ENCODE measurements around the gene RFX8.

- TF ChIP-seq ZNF239 (tag by site-specific recombination; IDR thresholded peaks at IDR 0.05) (no peak), ZNF629 (tag by site-specific recombination; IDR thresholded peaks at IDR 0.05) (no peak), ZNF639 (tag by site-specific recombination; IDR thresholded peaks at IDR 0.05) (no peak), ZNF488 (tag by site-specific recombination; IDR thresholded peaks at IDR 0.05) (no peak), CTCF (tag by site-specific recombination; IDR thresholded peaks at IDR 0.05) (no peak)
Observed at GRCh38 chr2:101410114-101410513, 64.8 kb downstream of the RFX8 start.

Data from HEK293 (cell line).